SH-SY5Y (cell line): ENCODE measurements around the gene TEX22.

Source experiments
- GATA2 ChIP-seq: IDR thresholded peaks from 2 replicates; pipeline ENCODE4 v1.6.1; 2011; ENCODE audit warnings: mild to moderate bottlenecking, low read depth, low read length
- GATA3 ChIP-seq: IDR thresholded peaks from 2 replicates; pipeline ENCODE4 v1.6.1; 2011; ENCODE audit warnings: low read depth, mild to moderate bottlenecking, low read length, moderate library complexity

TEX22 gene

DNA sequence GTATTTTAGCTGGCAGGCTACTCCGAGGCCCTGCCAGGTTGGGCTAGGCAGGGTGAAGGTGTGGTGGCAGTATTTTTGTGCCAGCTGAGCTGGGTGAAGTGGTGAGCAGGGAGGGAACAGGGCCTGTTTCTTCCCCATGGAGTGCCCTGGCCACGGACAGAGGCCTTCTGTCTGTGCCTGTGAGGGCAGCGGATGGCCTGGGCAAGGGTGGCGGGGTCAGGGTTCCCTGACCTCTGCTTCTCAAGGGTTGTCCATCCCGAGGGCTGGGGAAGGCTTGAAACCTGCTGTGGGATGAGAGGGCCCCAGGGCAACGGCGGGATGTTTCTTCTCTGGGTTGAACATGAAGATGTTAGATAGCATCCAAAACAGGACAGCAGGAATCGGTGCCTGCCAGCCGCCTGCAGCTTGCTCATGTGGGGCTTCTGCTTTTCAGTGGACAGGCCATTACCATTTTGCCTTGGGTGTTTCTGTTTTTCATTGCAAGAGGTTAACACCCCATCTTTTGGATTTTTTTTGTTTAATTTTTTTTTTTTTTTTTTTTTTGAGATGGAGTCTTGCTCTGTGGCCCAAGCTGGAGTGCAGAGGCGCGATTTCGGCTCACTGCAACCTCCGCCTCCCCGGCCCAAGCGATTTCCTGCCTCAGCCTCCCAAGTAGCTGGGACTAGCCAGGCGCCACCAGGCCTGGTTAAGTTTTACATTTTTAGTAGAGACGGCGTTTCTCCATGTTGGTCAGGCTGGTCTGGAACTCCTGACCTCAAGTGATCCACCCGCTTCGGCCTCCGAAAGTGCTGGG, 24.6 kb downstream of the TEX22 start:
- TF ChIP-seq GATA2 (peak; percentile 83), GATA3 (no peak)

DNA sequence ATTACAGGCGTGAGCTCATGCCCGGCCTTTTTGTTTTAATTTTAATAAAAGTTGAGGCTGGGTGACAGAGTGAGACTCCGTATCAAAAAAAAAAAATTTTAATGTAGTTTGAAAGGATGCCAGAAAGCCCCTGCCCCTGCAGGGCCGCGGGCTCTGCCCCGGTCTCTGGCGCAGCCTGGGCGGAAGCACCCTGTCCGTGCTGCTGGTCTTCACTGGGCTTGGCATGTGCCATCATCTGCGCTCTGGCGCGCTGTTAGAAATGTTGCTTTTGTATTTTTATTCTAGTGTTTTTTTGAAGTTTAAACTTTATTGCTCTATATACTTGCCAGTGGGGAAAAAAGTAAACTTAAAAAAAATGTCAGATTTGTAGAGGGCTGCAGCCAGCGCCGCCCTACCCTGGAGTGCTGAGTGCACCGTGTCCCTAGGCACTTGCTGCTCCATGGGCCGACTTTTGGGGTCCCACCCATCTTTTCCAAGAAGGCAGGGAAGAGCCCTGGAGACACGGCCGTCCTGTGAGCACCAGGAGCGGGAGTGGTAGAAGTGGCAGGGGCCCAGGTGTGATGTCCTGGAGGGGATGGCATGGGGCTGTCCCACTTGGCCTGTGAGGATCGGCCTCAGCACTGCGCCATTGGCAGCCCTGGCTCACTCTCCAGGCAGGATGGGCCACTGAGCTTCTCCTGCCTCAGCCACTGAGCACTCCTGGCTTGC, 25.3 kb downstream of the TEX22 start:
- TF ChIP-seq GATA2 (no peak), GATA3 (no peak)

DNA sequence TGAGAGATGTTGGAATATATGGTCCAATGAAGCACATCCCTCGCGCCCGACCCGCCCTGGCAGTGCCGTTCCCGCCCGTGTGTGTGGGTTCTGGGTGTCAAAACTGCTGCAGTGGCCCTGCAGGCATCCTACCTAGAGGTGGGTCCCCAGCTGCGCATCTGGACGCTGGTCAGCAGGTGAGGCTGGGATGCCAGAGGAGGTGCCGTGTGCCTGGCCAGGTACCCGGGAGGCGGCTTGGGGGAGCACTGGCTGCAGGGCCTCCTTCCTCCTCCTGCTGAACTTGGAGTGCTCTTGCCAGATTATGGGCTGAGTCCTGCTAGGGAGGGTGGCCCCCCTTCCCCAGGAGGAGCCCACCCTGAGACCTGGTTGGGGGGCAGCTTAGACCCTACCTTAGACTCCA, 26.5 kb downstream of the TEX22 start:
- TF ChIP-seq GATA2, result no peak
- no peak for TF ChIP-seq GATA3

DNA sequence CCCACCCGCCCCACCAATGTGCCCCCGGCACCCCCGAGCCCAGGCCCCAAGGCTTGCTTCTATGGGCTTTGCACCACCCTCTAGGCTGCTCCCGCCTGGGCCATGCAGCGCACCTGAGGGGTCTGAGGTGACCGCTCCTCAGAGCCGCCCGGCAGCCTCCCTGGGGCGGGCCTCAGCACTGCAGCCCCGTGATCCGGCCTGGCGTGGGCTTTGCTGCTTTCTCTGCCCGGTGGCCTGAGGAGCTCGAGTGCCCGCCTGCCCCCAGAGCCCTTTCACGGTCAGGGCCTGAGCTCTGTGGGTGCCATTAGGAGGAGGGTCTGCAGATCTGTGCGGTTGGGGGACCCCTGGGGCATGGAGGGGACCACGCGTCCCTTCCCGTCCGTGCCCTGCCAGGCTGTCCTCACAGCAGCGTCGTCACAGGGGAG, 27.5 kb downstream of the TEX22 start:
- TF ChIP-seq GATA3 (no peak), GATA2 (no peak)

DNA sequence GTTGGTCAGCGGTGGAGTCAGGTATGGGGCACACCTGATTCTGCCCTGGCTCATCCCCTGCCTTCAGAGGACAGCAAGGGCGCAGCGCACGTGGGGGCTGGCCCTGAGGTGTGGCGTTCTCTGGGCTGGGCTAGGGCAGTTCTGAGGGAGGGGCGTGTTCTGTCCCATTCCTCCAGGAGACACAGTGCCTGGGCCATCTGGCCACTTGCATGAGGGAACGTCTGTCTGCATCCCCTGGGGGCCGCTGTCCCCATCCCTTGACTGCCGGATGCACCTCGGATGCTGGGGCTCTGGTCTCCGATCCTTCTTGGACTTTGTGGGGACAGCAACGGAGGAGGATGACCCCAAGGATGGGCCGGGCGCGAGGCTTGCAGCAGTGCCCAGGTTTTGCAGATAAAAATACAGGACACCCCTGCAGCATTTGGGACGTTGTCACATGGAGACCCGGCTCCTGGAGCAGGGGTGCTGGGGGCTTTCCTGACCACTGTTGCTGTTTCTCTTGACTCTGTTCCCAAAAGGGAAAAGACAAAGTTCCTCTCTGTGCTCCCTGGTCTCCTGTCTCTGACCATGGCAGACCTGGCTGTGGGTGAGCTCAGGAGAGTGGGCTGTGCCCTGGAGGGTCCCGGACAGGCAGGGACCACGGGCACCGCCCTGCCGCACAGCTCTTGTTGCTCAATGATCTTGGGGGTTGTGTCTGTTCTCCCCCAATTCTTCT, 28.2 kb downstream of the TEX22 start:
- TF ChIP-seq GATA2 (no peak), GATA3 (no peak)

DNA sequence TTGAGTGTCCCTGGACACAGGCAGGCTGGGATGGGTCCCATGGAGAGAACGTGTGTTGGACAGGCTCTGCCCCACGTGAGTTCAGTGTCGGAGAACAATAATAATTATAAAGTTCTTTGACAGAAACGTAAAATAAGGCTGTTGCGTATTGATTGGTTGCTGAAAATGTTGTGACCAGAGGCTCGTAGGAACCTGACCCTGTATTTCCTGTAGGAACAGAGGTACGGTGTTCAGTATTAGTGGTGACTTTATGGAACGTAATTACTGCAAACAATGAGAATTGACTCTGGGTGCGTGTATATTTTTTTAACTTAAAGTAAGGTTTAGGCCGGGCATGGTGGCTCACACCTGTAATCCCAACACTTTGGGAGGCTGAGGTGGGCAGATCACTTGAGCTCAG, 29.1 kb downstream of the TEX22 start:
- TF ChIP-seq GATA3, result no peak
- no peak for TF ChIP-seq GATA2

DNA sequence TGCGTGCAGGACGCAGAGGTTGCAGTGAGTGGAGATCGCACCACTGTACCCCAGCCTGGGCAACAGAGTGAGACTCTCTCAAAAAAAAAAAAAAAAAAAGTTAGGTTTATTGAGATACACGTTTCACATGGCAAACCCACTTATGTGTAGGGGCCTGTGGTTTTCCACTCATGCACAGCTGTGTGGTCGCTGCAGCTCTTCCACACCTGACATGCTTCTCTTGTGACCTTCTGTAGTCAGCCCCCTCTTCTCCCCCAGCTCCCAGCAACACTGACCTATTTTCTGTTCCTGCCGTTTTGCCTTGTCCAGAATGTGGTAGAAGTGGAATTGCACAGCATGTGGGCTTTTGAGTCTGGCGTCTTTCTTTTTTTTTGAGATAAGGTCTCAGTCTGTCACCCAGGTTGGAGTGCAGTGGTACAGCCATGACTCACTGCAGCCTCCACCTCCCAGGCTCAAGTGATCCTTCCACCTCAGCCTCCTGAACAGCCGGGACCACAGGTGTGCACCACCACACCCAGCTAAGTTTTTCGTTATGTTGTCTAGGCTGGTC, 29.7 kb downstream of the TEX22 start:
- TF ChIP-seq GATA3, result no peak
- no peak for TF ChIP-seq GATA2

DNA sequence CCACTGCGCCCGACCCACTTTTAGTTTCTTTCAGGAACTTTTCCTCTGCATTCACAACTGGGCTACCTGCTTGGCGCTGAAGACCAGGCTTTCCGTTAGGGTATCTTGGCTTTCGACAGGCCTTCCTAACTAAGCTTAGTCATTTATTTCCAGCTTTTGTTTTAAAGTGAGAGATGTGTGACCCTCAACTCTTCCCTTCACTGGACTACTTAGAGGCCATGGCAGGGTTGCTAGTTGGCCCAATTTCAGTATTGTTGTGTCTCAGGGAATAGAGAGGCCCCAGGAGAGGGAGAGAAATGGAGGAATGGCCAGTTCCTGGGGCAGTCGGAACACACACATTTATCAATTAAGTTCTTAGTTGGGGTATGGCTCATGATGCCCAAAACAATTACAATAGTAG, 31.7 kb downstream of the TEX22 start:
- TF ChIP-seq GATA3 (no peak), GATA2 (no peak)

DNA sequence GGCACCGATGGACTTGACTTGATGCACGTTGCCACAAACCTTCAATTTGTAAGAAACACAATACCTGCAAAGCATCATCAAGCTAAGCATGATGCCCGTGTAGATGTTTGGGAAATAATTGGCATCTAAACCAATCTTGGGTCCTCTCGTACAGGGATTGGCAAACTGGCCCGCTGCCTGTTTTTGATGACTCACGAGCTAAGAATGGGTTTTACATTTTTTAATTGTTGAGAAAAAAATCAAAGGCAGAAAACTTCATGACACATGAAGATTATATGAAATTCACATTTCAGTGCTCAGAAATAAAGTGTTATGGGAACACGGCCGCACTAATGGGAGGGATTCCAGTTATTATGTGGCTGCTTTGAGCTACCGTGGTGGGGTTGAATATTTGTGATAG, 32.2 kb downstream of the TEX22 start:
- TF ChIP-seq GATA2, result no peak
- no peak for TF ChIP-seq GATA3

DNA sequence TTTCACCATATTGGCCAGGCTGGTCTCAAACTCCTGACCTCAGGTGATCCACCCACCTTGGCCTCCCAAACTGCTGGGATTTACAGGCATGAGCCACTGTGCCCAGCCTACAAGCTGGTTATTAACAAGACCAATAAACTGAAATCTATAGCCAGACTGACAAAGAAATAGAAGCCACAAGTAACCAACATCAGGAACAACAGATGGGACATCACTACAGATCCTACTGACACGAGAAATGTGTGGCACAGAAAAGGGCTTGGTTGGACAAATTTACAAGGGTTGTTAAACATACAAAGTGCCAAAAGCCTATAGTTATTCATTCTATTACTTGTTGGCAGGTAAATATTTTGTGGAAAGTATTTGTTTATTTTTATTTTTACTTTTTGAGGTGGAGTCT, 32.9 kb downstream of the TEX22 start:
- TF ChIP-seq GATA2, result no peak
- TF ChIP-seq GATA3, result no peak

DNA sequence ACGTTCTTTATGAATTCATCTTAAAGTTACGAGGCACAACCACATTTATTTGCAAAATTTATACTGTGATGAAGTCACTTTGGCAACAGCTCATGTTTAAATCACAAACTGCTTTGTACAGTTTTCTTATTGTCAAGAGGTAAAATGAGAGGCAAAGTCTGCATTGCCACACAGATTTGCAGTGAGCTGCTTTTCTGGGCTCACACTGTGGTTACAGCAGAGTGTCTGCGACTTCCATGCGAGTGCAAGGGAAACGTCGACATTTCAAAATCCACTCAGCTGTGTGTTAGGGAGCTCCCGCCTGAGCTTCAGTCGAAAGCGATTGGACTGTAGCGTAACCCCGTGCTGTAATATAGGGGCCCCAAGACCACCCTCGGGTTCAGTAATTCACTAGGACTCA, 34.3 kb downstream of the TEX22 start:
- no peak for TF ChIP-seq GATA3
- TF ChIP-seq GATA2, result no peak

DNA sequence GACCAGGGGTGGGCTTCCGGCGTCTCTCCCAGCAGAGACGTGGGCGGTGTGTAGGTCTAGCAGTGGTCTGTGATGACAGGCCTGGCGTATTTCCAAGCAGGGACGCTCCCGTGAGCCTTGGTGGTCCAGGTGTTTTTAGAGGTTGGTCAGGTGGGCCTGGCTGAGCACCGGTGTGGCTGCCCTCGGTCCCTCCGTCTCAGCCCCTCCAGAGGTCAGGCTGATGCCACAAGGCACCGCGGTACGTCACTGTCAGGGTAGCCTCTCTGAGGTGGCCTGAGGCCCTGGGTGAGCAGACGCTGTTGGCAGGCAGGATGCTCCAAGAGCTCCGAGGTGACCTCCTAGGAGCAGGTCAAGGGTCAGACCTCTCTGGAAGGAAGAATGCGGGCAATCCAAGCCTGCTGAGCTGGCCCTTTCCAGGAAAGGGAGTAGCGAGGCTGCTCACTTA, 34.8 kb downstream of the TEX22 start:
- TF ChIP-seq GATA2 (no peak), GATA3 (no peak)

DNA sequence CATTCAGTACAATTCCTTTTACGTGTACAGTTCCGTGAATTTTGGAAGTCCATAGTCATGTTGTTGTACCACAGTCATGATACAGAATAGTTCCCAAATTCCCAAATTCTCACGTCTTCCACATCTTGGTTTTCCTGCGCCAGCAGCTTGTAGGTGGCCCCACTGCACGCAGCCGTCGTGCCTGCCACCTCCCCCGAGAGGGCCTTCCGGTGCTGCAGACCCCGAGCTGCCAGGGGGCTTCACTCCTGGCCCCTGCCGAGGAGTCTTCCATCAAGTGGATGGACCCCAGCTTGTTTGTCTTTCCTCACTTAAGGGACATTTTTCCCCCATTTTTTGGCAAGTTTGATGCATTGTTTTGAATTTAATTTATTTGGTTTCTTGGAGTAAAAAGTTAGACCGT, 38.1 kb downstream of the TEX22 start:
- TF ChIP-seq GATA3 (no peak), GATA2 (no peak)

DNA sequence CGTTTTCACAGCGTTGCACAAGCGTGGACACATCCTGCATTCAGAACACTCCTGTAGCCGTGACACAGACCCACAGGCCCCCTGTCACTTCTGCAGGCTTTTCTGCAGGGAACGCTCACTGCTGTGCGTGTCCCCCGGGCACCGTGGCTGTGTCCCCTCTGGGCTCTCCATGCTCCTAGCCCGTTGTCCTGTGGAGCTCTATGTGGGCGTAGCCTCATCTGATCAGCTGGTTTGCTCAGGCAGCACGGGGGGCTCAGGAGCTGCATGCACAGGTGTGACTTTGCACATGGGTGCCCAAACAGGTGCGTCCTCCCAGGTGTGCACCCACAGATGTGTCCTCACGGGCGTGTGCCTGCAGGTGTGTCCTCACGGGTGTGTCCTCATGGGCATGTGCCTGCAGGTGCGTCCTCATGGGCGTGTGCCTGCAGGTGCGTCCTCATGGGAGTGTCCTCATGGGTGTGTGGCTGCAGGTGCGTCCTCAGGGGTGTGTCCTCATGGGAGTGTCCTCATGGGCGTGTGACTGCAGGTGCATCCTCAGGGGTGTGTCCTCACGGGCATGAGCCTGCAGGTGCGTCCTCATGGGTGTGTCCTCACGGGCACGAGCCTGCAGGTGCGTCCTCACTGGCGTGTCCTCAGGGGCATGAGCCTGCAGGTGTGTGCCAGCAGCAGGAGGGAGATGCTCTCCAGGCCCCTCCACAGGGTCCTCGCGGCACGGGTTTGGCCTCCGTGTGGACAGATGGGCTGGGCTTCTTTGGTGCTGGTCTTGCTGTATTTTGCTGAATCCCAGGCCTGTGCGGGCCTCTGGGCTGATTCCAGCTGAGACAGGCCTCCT, 38.8 kb downstream of the TEX22 start:
- TF ChIP-seq GATA3, result no peak
- TF ChIP-seq GATA2, result no peak
